HepG2 (cell line): Measurements from ENCODE around the gene CHM. TPM values are rescaled to one million over a fixed set of nuclear protein-coding genes. Genes with fewer than 3 reads are reported as not detected.

Experiments
- ATAC-seq: fragments of 200-7000 bp; cut with Tn5 transposase; 3 replicates; pipeline ENCODE4 v1.9.1; 2020; ENCODE audit warnings: mild to moderate bottlenecking, moderate library complexity
- BruUV-seq: library from RNA; stranded (reverse); fragments of 400-500 nt; replicated peaks from 2 replicates; lab custom pipeline; 2021; lab: Mats Ljungman, UMichigan
- CTCF ChIA-PET: fragments of 300-600 bp; formaldehyde crosslinking; extraction: SDS; loops from one replicate; lab custom pipeline; 2021; ENCODE audit warnings: low total read pairs, inconsistent platforms, low intra/inter-chr PET ratio; lab: Yijun Ruan, JAX
- POLR2A ChIA-PET: fragments of 350-600 bp; sonication (Branson Sonifier 250); formaldehyde crosslinking; loops from one replicate; lab custom pipeline; 2020; ENCODE audit warnings: antibody characterized with exemption, inconsistent platforms; lab: Yijun Ruan, JAX
- DNase-seq: peaks from one replicate; pipeline ENCODE4 v3.0.0-alpha.2; 2015; ENCODE audit warnings: low spot score
- FAIRE-seq: peaks from 3 replicates; lab custom pipeline; 2011; peaks lifted over from hg19 to GRCh38; lab: Jason Lieb, UNC
- H2AFZ ChIP-seq: one replicate; pipeline ENCODE4 v1.6.1; 2011; ENCODE audit warnings: low read length, inconsistent platforms
- H3K27ac ChIP-seq: fragments of 300-600 bp; 3 replicates; pipeline ENCODE4 v1.8.0; 2011; ENCODE audit warnings: mixed run types, mild to moderate bottlenecking, mixed read lengths, low read length, inconsistent platforms; ENCODE audit not compliant: insufficient read depth; ENCODE audit errors: extremely low read length
- H3K27me3 ChIP-seq, 2 experiments: fragments of 200-600 bp in 1 of 2; 2 replicates in 1 of 2; 3 replicates in 1 of 2; pipeline versions ENCODE4 v1.6.0 to v1.8.0; 2011; ENCODE audit warnings: low read length in 2 of 2, mild to moderate bottlenecking in 2 of 2, moderate library complexity in 2 of 2, inconsistent platforms in 1 of 2; ENCODE audit not compliant: insufficient read depth in 2 of 2, control insufficient read depth in 1 of 2
- H3K36me3 ChIP-seq, 2 experiments: fragments of 200-600 bp in 1 of 2; replicated peaks in 1 of 2; 2 replicates in 1 of 2; 3 replicates in 1 of 2; pipeline versions ENCODE4 v1.5.1 to v1.8.0; 2011; ENCODE audit warnings: low read length in 2 of 2, inconsistent platforms in 1 of 2; ENCODE audit not compliant: insufficient read depth in 2 of 2, control insufficient read depth in 1 of 2
- H3K4me1 ChIP-seq: 2 replicates; pipeline ENCODE4 v1.5.1; 2012; ENCODE audit warnings: low read length, inconsistent platforms; ENCODE audit not compliant: insufficient read depth
- H3K4me2 ChIP-seq: 2 replicates; pipeline ENCODE4 v1.6.0; 2011; ENCODE audit warnings: low read depth, low read length, inconsistent platforms
- H3K4me3 ChIP-seq, 3 experiments: fragments of 200-600 bp in 1 of 3; sonication (generic), shearing (Covaris generic) in 1 of 3; replicated peaks in 1 of 3; 2 replicates each; pipeline ENCODE4 v1.5.1; 2011 to 2016; ENCODE audit warnings: low read length in 3 of 3, inconsistent platforms in 2 of 3, low read depth in 2 of 3, mild to moderate bottlenecking in 2 of 3, control low read depth in 1 of 3, mixed read lengths in 1 of 3; ENCODE audit not compliant: insufficient read depth in 1 of 3
- H3K79me2 ChIP-seq: one replicate; pipeline ENCODE4 v1.6.1; 2011; ENCODE audit warnings: low read length, inconsistent platforms; ENCODE audit not compliant: insufficient read depth
- H3K9ac ChIP-seq: 2 replicates; pipeline ENCODE4 v1.6.0; 2011; ENCODE audit warnings: mild to moderate bottlenecking, low read depth, low read length, inconsistent platforms; ENCODE audit not compliant: insufficient read depth
- H3K9me3 ChIP-seq: 2 replicates; pipeline ENCODE4 v1.5.1; 2012; ENCODE audit warnings: mild to moderate bottlenecking, low read length
- H4K20me1 ChIP-seq: 2 replicates; pipeline ENCODE4 v1.6.0; 2011; ENCODE audit warnings: inconsistent platforms, mild to moderate bottlenecking, low read length, moderate library complexity; ENCODE audit not compliant: insufficient read depth
- CTCF ChIP-seq: sonication (generic); formaldehyde crosslinking; IDR thresholded peaks from 2 replicates; pipeline ENCODE4 v1.5.0; 2020; ENCODE audit warnings: mild to moderate bottlenecking, missing genetic modification reagents, moderate library complexity
- GTF2F1 ChIP-seq: fragments of 150-350 bp; IDR thresholded peaks from 2 replicates; pipeline ENCODE4 v1.6.1; 2014; ENCODE audit warnings: low read length
- HMGXB3 ChIP-seq: sonication (generic); formaldehyde crosslinking; IDR thresholded peaks from 2 replicates; pipeline ENCODE4 v1.4.0; 2020; ENCODE audit warnings: missing genetic modification reagents, borderline replicate concordance
- HOXA5 ChIP-seq: sonication (generic); formaldehyde crosslinking; IDR thresholded peaks from 2 replicates; pipeline ENCODE4 v1.4.0; 2020; ENCODE audit warnings: missing genetic modification reagents
- MTF1 ChIP-seq: sonication (generic); formaldehyde crosslinking; IDR thresholded peaks from 2 replicates; pipeline ENCODE4 v1.5.0; 2020; ENCODE audit warnings: missing genetic modification reagents
- SMC3 ChIP-seq: IDR thresholded peaks from 2 replicates; pipeline ENCODE4 v1.6.1; 2011; ENCODE audit warnings: low read length, improper control_type of control experiment
- STAG1 ChIP-seq: sonication (generic); formaldehyde crosslinking; IDR thresholded peaks from 2 replicates; pipeline ENCODE4 v1.4.0; 2020; ENCODE audit warnings: missing genetic modification reagents
- TSC22D2 ChIP-seq: sonication (generic); formaldehyde crosslinking; IDR thresholded peaks from 2 replicates; pipeline ENCODE4 v1.5.1; 2020; ENCODE audit warnings: missing genetic modification reagents, mild to moderate bottlenecking, borderline replicate concordance
- YY1 ChIP-seq: IDR thresholded peaks from 2 replicates; pipeline ENCODE4 v1.6.1; 2011; ENCODE audit warnings: low read length, low read depth, moderate library complexity, mild to moderate bottlenecking; ENCODE audit not compliant: insufficient read depth, insufficient replicate concordance
- ZNF143 ChIP-seq: sonication (generic); formaldehyde crosslinking; IDR thresholded peaks from 2 replicates; pipeline ENCODE4 v1.4.0; 2020; ENCODE audit warnings: missing genetic modification reagents
- ZNF30 ChIP-seq: sonication (generic); formaldehyde crosslinking; IDR thresholded peaks from 2 replicates; pipeline ENCODE4 v1.5.0; 2020; ENCODE audit warnings: mild to moderate bottlenecking, missing genetic modification reagents
- WGBS: methylation state at CpG from one replicate; pipeline ENCODE4 v1.1.6; 2017; ENCODE audit warnings: low lambda C conversion rate; 5-methylcytosine and 5-hydroxymethylcytosine counted together
- in situ Hi-C: cut with HindIII; loops from 2 replicates; pipeline ENCODE4 v1.10.0; 2017; ENCODE audit warnings: low pct_unique_long_range_greater_than_20kb; ENCODE audit not compliant: extremely low pct_ligation_motif_present
- intact Hi-C: fragments of 100-400 bp; cut with micrococcal nuclease; formaldehyde crosslinking; loops from one replicate; pipeline ENCODE4 v1.10.0; 2022; ENCODE audit not compliant: unreplicated experiment
- polyA plus RNA-seq, 8 experiments: library from polyadenylated mRNA; depleted of rRNA in 3 of 8; stranded (reverse) in 7 of 8; unstranded in 1 of 8; fragments of >200 nt; fragmentation: Illumina TruSeq in 4 of 8; extraction: Trizol in 4 of 8; gene quantifications; 2 replicates each; pipeline versions ENCODE4 v1.2.1 to v1.2.3, GENCODE V29; 2011 to 2016; ENCODE audit warnings: low read depth in 4 of 8, missing spikeins in 1 of 8, mixed read lengths in 1 of 8; ENCODE audit not compliant: insufficient read depth in 1 of 8
- total RNA-seq, 5 experiments: library from RNA; depleted of rRNA; stranded (reverse); fragments of >200 nt; fragmentation: Illumina TruSeq; extraction: Trizol; gene quantifications; 2 replicates each; pipeline ENCODE4 v1.2.3, GENCODE V29; 2016; ENCODE audit warnings: low read depth in 1 of 5

CHM gene
- total and polyA plus RNA-seq, 2 of the 13 experiments (the other 11 are each of a cell fraction or from before 2014, with no cell fraction given), result 15.1 to 15.5 TPM

- no peak for TF ChIP-seq HMGXB3
- no peak for TF ChIP-seq ZNF30 (CRISPR knock-in tag)
Observed at GRCh38 chrX:85859426-85859825, 187.9 kb downstream of the CHM start (continued).

GRCh38 chrX:85851418-85851817 is 195.9 kb downstream of the CHM start:
- H3K9ac ChIP-seq, result no peak overlapping the region
- POLR2A ChIA-PET, result no interaction called here
- H3K36me3 ChIP-seq, result no peaks in the 10 kb centered on the region
- FAIRE-seq (peak; percentile 75), DNase-seq (peak; percentile 14), ATAC-seq (peak; percentile 89)
- H3K4me1 ChIP-seq, result no peaks in the 10 kb centered on the region
- no peaks in the 10 kb centered on the region for H3K79me2 ChIP-seq
- H3K27me3 ChIP-seq, result no peaks in the 10 kb centered on the region; a peak in 1 of 5 replicates
- H3K4me2 ChIP-seq, result no peak overlapping the region
- BruUV-seq, result no TSS peak
- no peak overlapping the region for H3K4me3 ChIP-seq
- peak; percentile 75 for TF ChIP-seq STAG1
- TF ChIP-seq CTCF (CRISPR knock-in tag), result peak; percentile 70
- no peak for TF ChIP-seq HOXA5
- TF ChIP-seq SMC3, result peak; percentile 50; the same call in 1 of the 2 replicates
- no peak for TF ChIP-seq TSC22D2
- TF ChIP-seq MTF1 (CRISPR knock-in tag), result no peak
- TF ChIP-seq GTF2F1, result no peak
- TF ChIP-seq ZNF143 (CRISPR knock-in tag), result no peak
- no peak for TF ChIP-seq YY1
- TF ChIP-seq, all 625 proteins: peak for 3
- Histone ChIP-seq H4K20me1 (no peaks in the 10 kb centered on the region), H3K27ac (no peak overlapping the region), H2AFZ (no peak overlapping the region), H3K9me3 (no peaks in the 10 kb centered on the region)
- CTCF ChIA-PET, result interaction anchor here (0.7 to 1.3 kb wide), 2 partner anchors 24 to 215 kb away, joined by 3 to 7 read pairs; no protein-coding TSS in a partner anchor
- intact Hi-C loops, result loop anchor here (1.0 to 10.0 kb wide), 3 partner anchors 216 to 320 kb away; no protein-coding TSS in a partner anchor
- in situ Hi-C loops, result loop anchor here (25.0 kb wide), 1 partner anchor 211 kb away; no protein-coding TSS in a partner anchor
- 0% methylated on average over 1 of the region's 3 CpGs for WGBS
